ENCODE measurements around the gene FAM161A.
"Not testable (repeated sequence)": the region's sequence is repeated elsewhere in the genome, so short reads cannot be mapped to it uniquely, and the experiment has no call there.

The FAM161A gene

GRCh38 chr2:61841286-61841685 lies 12.6 kb downstream of the FAM161A start:
- DNase-seq = no peak

DNA sequence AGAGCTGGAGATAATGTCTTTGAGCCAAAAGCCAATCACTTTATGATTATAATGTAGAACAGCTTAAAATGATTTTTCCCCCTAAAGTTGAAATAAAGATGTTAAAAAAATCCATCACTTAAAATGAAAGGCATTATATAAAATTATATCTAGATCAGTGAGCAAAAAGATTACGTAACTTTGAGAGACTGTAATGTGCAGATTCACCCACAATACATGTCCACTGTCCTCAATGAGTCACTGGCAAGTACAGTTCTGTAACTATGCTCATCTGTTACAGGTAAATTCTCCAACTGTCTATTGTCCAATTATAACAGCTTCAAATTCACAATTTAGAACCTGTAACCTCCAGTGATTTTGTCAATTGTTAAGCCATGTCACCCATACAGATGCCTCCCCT lies 19.0 kb downstream of the FAM161A start:
- no peak for DNase-seq

GRCh38 chr2:61833971-61834370 lies 19.9 kb downstream of the FAM161A start:
- DNase-seq = no peak

DNA sequence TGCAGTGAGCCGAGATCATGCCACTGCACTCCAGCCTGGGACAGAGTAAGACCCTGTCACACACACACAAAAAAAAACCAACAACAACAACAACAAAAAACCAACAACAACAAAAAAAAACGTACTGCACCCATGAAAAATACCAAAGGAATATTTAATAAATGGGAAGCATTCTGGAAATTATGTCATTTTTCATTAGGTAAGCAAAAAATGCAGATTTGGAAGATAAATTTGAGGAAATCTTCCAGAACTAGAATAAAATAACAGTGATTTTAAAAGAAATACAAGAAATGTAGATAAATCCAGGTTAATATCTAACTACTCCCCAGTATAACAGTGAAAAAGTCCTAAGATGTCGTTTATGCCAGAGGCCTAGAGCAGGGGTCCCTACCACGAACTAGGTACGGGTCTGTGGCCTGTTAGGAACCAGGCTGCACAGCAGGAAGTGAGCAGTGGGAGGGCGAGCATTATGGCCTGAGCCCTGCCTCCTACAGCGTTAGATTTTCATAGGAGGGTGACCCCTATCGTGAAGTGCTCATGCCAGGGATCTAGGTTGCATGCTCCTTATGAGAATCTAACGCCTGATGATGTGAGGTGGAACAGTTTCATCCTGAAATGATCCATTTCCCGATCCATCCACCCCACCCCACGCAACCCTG lies 21.5 kb downstream of the FAM161A start:
- no peak for DNase-seq

- DNase-seq = no peak
Measured at GRCh38 chr2:61822255-61822654, 31.6 kb downstream of the FAM161A start.

DNA sequence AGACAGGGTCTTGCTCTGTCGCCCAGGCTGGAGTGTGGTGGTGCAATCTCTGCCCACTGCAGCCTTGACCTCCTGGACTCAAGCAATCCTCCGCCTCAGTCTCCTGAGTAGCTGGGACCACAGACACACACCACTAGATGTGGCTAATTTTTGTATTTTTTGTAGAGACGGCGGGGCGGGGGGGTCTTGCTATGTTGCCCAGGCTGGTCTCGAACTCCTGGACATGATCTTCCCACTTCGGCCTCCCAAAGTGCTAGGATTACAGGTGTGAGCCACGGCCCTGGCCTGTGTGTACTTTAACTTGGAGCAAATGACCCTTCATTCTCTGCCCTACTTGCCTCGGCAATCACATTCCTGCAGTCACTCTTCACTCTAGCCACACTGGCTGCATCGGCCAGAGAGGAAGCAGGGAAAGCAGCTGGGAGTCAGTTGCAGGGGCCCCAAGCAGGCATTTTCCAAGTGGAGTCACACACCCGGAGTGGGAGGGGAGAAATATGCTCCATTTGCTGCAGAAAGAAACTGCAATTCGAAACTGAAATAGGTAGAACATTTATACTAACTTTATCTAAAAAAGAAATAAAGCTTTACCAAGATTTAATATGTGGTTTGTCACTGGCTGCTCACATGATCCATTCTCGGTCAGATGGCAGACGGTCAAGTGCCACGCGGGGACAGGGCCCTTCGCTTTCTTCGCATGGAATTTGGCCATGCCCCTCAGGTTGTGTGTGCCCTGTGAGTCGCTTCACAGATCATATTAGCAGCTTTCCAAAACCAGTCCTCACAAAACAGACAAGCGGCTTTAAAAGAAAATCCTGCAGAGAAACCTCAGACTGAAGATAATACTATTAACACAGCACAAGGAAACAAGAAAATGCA lies 37.1 kb downstream of the FAM161A start:
- DNase-seq = no peak

- no peak for DNase-seq
Measured at GRCh38 chr2:61814539-61815160, 39.2 kb downstream of the FAM161A start.

- not testable (repeated sequence) for DNase-seq
Measured at GRCh38 chr2:61813314-61813713, 40.5 kb downstream of the FAM161A start.

GRCh38 chr2:61811821-61812220 lies 42.0 kb downstream of the FAM161A start:
- no peak for DNase-seq

GRCh38 chr2:61810203-61810602 lies 43.7 kb downstream of the FAM161A start:
- not testable (repeated sequence) for DNase-seq

- not testable (repeated sequence) for DNase-seq
Measured at GRCh38 chr2:61808693-61809092, 45.2 kb downstream of the FAM161A start.

GRCh38 chr2:61807036-61807757 lies 46.7 kb downstream of the FAM161A start:
- DNase-seq = no peak

- DNase-seq = no peak
Measured at GRCh38 chr2:61802548-61802947, 51.3 kb downstream of the FAM161A start.

DNA sequence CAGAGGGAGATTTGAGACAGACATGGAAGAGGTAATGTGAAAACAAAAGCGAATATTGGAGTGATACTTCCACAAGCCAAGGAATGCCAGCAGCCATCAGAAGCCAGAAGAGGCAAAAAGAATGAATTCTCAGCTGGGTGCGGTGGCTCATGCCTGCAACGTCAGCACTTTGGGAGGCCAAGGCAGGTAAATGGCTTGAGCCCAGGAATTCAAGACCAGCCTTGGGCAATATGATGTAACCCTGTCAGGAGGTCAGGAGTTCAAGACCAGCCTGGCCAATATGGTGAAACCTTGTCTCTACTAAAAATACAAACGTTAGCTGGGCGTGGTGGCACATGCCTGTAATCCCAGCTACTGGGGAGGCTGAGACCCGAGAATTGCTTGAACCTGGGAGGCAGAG lies 54.8 kb downstream of the FAM161A start:
- no peak for DNase-seq

- not testable (repeated sequence) for DNase-seq
Measured at GRCh38 chr2:61797446-61797845, 56.4 kb downstream of the FAM161A start.

- no peak for DNase-seq
Measured at GRCh38 chr2:61795408-61795807, 58.5 kb downstream of the FAM161A start.

DNA sequence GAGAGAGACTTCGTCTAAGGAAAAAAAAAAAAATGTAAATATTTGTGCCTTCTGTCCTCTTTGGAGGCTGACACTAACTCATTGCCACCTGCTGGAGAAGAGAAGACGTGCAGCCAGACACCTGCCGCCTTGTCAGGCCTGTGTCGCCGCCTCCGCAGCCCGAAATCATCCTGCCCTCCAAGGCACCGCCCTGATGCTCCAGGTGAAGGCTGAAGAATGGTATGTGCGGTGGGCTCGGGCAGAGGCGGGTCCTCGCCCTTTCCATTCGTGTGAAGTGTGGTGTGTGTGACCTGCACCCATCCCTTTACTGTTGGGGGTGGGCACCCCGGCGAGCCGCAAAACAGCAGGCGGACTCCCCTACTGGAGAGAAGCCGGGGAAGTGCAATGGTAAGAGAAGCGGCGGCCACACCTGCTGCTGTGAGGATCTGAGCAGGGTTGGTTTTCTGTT lies 60.4 kb downstream of the FAM161A start:
- DNase-seq = peak; percentile 47

DNA sequence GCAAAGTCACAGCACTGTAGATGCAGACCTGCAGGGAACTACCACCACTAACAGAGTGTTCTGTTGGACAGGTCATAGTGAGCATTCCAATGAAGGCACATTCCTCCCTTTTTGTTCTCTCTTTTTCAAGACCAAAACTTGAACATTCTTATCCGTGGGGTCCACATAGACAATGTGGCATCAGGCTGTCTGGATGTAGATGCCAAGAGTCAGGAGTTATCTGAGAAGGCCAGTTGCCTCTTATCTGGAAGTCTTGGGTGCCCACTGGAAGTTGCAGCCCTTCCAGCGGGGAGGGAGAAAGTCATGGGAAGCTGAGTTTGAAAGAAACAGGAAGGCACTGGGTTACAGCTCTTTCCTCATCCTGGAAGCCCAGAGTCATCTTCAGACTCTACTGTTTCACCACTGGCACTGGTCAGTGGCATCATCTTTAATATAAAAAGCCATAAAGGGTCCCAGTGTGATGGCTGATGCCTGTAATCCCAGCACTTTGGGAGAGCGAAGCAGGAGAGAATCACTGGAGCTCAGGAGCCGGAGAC lies 61.4 kb downstream of the FAM161A start:
- DNase-seq = no peak

DNA sequence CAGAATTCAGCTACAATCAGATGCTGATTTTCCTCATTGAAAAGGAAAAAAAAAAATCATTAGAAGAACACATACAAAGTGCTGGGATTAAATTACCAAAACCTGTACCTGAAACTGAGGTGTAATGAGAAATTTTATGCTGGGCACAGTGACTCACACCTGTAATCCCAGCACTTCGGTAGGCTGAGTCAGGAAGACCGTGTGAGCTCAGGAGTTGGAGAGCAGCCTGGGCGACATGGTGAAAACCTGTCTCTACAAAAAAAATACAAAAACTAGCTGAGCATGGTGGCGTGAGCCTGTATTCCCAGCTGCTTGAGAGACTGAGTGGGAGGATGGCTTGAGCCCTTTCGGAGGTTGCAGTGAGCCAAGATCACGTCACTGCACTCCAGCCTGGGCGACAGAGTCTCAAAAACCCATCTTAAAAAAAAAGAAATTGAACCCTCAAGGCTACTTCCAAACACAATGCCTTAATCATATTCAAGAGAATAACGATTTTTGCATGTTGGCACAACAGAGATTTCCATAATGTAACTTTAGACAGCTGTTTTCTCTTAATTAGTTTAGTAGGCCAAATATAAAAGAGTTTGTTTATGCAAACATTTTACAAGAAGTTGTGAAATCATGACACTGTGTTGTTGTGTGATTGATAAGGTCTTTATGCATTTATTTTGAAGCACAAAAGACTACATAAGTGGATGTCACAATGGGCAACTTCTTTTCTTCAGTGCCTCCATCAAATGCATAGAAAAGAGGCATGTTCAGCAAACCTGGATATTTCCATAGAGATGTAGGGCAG lies 63.9 kb downstream of the FAM161A start:
- DNase-seq = no peak

- no peak for DNase-seq
Measured at GRCh38 chr2:61787941-61788563, 65.8 kb downstream of the FAM161A start.

GRCh38 chr2:61786876-61787275 lies 67.0 kb downstream of the FAM161A start:
- no peak for DNase-seq

Data from right forelimb (tissue), 1 donor.